ENCODE data around the gene MCM5. TPM values are rescaled to one million over a fixed set of nuclear protein-coding genes. Genes with fewer than 3 reads are reported as not detected.

MCM5 gene
- total RNA-seq, 1 experiment from 2014 or later: 274 TPM

DNA sequence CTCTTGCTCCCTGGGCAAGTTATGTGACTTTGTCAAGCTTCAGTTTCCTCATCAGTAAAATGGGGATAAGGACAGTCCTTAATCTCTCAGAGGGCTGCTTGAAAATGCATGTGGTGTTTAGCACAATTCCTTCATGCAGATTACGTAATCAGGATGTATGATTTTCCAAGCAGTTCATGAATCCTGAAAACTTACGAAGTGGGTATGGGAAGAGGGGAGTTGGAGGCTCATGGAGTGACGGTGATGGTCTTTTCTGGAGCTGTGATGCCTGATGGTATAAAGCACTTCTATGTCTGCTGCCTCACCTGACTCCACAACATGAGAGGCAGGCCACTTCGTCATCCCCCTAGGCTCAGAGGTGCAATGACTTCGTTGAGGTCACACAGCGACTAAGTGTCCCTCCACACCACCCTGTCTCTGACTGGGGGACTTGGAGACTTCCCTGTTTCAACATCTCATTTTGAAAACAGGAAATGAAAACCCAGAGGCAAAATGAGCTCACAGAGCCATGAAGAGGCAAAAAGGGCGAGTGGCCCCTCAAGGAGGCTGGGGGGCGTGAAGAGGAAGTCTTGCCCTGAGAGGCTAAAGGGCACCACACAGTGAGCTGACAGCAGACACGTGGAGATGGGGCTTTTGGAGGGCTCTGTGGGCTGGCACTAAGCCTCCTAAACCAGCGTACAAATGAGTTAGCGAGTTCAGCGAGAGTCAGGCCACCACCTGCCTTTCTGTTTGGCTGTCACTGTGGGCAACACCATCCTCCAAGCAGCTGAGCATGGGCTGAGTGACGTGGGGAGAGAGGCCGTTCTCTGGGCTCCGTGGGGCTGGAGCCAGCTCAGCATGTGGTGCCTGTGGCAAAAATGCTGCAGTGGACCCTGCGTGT lies 10.1 kb downstream of the MCM5 start:
- H3K4me1 Mint-ChIP-seq: no peaks in the 10 kb centered on the region
- Histone ChIP-seq H3K27me3 (ENCODE audit: insufficient read depth, low read length) (no peaks in the 10 kb centered on the region), H3K23me2 (ENCODE audit: insufficient read length, low read depth, low read length, poor library complexity, severe bottlenecking) (no peaks in the 10 kb centered on the region), H2AK5ac (ENCODE audit: insufficient read length, low read length) (no peak overlapping the region), H2BK5ac (ENCODE audit: insufficient read length, low read length) (no peak overlapping the region), H3K9ac (ENCODE audit: extremely low read depth, insufficient read length, low read length) (no peak overlapping the region), H3K14ac (ENCODE audit: insufficient read depth, low read length) (no peak overlapping the region), H2BK15ac (ENCODE audit: low read depth, low read length) (no peak overlapping the region), H4K20me1 (ENCODE audit: control insufficient read depth, insufficient read depth, insufficient read length) (no peaks in the 10 kb centered on the region), H3K18ac (ENCODE audit: insufficient read length, low read depth, low read length) (no peak overlapping the region), H3K27ac (ENCODE audit: insufficient read length, low read depth, low read length) (no peak overlapping the region), H3K9me3 (ENCODE audit: control insufficient read depth, low read depth, low read length) (no peaks in the 10 kb centered on the region), H2BK12ac (ENCODE audit: insufficient read length, low read depth, low read length) (no peak overlapping the region), H2BK20ac (ENCODE audit: low read depth, low read length, poor library complexity, severe bottlenecking) (no peak overlapping the region), H3K4ac (ENCODE audit: low read depth, low read length) (no peak overlapping the region), H2BK120ac (ENCODE audit: low read depth, low read length, poor library complexity, severe bottlenecking) (no peak overlapping the region), H4K91ac (ENCODE audit: insufficient read length, low read depth, low read length) (no peak overlapping the region), H4K8ac (replicated peaks; ENCODE audit: insufficient read length, low read depth, low read length) (no peak overlapping the region), H3K79me1 (ENCODE audit: insufficient read depth, low read depth, low read length, poor library complexity, severe bottlenecking) (no peaks in the 10 kb centered on the region), H3K56ac (ENCODE audit: insufficient read length, low read depth, low read length) (no peak overlapping the region), H4K5ac (ENCODE audit: insufficient read length, low read depth, low read length) (no peak overlapping the region), H3T11ph (ENCODE audit: low read length) (no peak overlapping the region), H2AFZ (ENCODE audit: low read length) (no peak overlapping the region), H3K79me2 (ENCODE audit: insufficient read depth, low read length) (no peaks in the 10 kb centered on the region), H3K23ac (ENCODE audit: insufficient read length, low read depth, low read length) (no peak overlapping the region), H3K4me2 (ENCODE audit: insufficient read depth, insufficient read length, low read length) (no peak overlapping the region), H3K4me1 (ENCODE audit: insufficient read depth, low read length) (no peaks in the 10 kb centered on the region)
- no peaks in the 10 kb centered on the region for H3K27me3 Mint-ChIP-seq (ENCODE audit: low read depth)
- WGBS (ENCODE audit: extremely low coverage, insufficient read length, low lambda C conversion rate): no CpG with 5 or more reads among the region's 16 CpGs
- DNase-seq: no peak
- TF ChIP-seq, protein P1, sequence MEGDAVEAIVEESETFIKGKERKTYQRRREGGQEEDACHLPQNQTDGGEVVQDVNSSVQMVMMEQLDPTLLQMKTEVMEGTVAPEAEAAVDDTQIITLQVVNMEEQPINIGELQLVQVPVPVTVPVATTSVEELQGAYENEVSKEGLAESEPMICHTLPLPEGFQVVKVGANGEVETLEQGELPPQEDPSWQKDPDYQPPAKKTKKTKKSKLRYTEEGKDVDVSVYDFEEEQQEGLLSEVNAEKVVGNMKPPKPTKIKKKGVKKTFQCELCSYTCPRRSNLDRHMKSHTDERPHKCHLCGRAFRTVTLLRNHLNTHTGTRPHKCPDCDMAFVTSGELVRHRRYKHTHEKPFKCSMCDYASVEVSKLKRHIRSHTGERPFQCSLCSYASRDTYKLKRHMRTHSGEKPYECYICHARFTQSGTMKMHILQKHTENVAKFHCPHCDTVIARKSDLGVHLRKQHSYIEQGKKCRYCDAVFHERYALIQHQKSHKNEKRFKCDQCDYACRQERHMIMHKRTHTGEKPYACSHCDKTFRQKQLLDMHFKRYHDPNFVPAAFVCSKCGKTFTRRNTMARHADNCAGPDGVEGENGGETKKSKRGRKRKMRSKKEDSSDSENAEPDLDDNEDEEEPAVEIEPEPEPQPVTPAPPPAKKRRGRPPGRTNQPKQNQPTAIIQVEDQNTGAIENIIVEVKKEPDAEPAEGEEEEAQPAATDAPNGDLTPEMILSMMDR (conservative IDR thresholded peaks at IDR 0.05): no peak
- H3K36me3 Mint-ChIP-seq (ENCODE audit: insufficient read depth in 1 of 3, low read depth in 3 of 3): peaks cover 73 to 95% (median 93%) of the 10 kb centered on the region in 3 experiments
- peak overlapping the region in 2 of 3 experiments; percentile 42 to 73; a peak in 3 of 7 replicates for H3K27ac Mint-ChIP-seq
- no peak overlapping the region for H3K4me3 Mint-ChIP-seq
- no peaks in the 10 kb centered on the region for H3K9me3 Mint-ChIP-seq
